CD4-positive, CD25-positive, alpha-beta regulatory T cell (primary cell): ENCODE measurements around the gene SDC4. TPM values are rescaled to one million over a fixed set of nuclear protein-coding genes. Genes with fewer than 3 reads are reported as not detected.
A peak's percentile ranks its signal among the peaks of the same experiment; 100 is the strongest.

Experiments used
- ATAC-seq, 2 donors: fragments of 150-1000 bp; cut with Tn5 transposase; one replicate each; pipeline ENCODE4 v1.10.0; 2021; ENCODE audit warnings: low read depth in 2 of 2, moderate number of reproducible peaks in 2 of 2, moderate library complexity in 1 of 2
- DNase-seq, 3 donors: peaks; one replicate each; pipeline versions ENCODE4 v3.0.0 to v3.0.0-alpha.2; 2012 to 2022; ENCODE audit warnings: mixed read lengths in 1 of 3
- H3K27ac ChIP-seq: one replicate; pipeline ENCODE4 v1.7.0; 2013; ENCODE audit warnings: mild to moderate bottlenecking, low read length; ENCODE audit not compliant: insufficient read depth, poor library complexity, severe bottlenecking
- H3K27me3 ChIP-seq: one replicate; pipeline ENCODE4 v1.7.0; 2013; ENCODE audit warnings: low read length; ENCODE audit not compliant: control insufficient read depth, insufficient read depth
- H3K36me3 ChIP-seq: one replicate; pipeline ENCODE4 v1.7.0; 2013; ENCODE audit warnings: mild to moderate bottlenecking, low read length, moderate library complexity; ENCODE audit not compliant: control insufficient read depth, insufficient read depth
- H3K4me1 ChIP-seq: 2 replicates; pipeline ENCODE4 v1.7.0; 2013; ENCODE audit warnings: mild to moderate bottlenecking, low read length; ENCODE audit not compliant: insufficient read depth, control insufficient read depth, poor library complexity, severe bottlenecking
- H3K4me3 ChIP-seq: one replicate; pipeline ENCODE4 v1.7.0; 2013; ENCODE audit warnings: low read depth, mild to moderate bottlenecking, low read length, moderate library complexity
- H3K9me3 ChIP-seq, 2 experiments: 1 replicate in 1 of 2; 2 replicates in 1 of 2; pipeline ENCODE4 v1.7.0; 2013; ENCODE audit warnings: low read length in 2 of 2, mild to moderate bottlenecking in 1 of 2, moderate library complexity in 1 of 2; ENCODE audit not compliant: control insufficient read depth in 2 of 2
- H3K27ac Mint-ChIP-seq, 3 donors: one replicate each; pipeline ENCODE4 v1.8.0; 2020 to 2022; ENCODE audit warnings: mild to moderate bottlenecking in 3 of 3, mixed read lengths in 3 of 3, moderate library complexity in 2 of 3
- H3K27me3 Mint-ChIP-seq: one replicate; pipeline ENCODE4 v1.8.0; 2022; ENCODE audit warnings: mild to moderate bottlenecking, mixed read lengths
- H3K36me3 Mint-ChIP-seq: one replicate; pipeline ENCODE4 v1.8.0; 2020; ENCODE audit warnings: mixed read lengths
- H3K4me1 Mint-ChIP-seq, 4 donors: one replicate each; pipeline ENCODE4 v1.8.0; 2020 to 2022; ENCODE audit warnings: mixed read lengths in 4 of 4, mild to moderate bottlenecking in 1 of 4
- H3K4me3 Mint-ChIP-seq, 4 donors: one replicate each; pipeline ENCODE4 v1.8.0; 2020 to 2022; ENCODE audit warnings: mild to moderate bottlenecking in 4 of 4, mixed read lengths in 4 of 4, moderate library complexity in 3 of 4
- H3K9me3 Mint-ChIP-seq, 7 donors: one replicate each; pipeline ENCODE4 v1.8.0; 2020 to 2022; ENCODE audit warnings: mixed read lengths in 7 of 7, mild to moderate bottlenecking in 3 of 7, moderate library complexity in 2 of 7
- polyA plus RNA-seq, 4 donors: library from polyadenylated mRNA; unstranded; fragments of 300-500 nt; fragmentation: Illumina TruSeq; gene quantifications; one replicate each; pipeline ENCODE4 v1.2.3, GENCODE V29; 2021
- total RNA-seq: library from RNA; stranded (reverse); gene quantifications from one replicate; pipeline ENCODE4 v1.2.3, GENCODE V29; 2022

Gene SDC4
- total and polyA plus RNA-seq, 5 donors from 2014 or later: 2.2 to 8.2 (median 4.1) TPM

GRCh38 chr20:45305262-45305661 is 43.0 kb downstream of the SDC4 start:
- H3K27me3 ChIP-seq: no peaks in the 10 kb centered on the region
- no peaks in the 10 kb centered on the region for H3K36me3 ChIP-seq
- no peak overlapping the region for H3K27ac ChIP-seq
- Mint-ChIP-seq H3K4me1 (peaks cover 4 to 12% (median 6%) of the 10 kb centered on the region in 4 donors), H3K9me3 (peaks cover 0 to 2% (median 0%) of the 10 kb centered on the region in 7 donors), H3K27me3 (peaks cover 33% of the 10 kb centered on the region), H3K27ac (no peak overlapping the region), H3K4me3 (no peak overlapping the region), H3K36me3 (peaks cover 4% of the 10 kb centered on the region)
- no peak overlapping the region for H3K4me3 ChIP-seq
- DNase-seq: no peak
- H3K4me1 ChIP-seq: no peaks in the 10 kb centered on the region
- no peak for ATAC-seq
- H3K9me3 ChIP-seq: no peaks in the 10 kb centered on the region

- Mint-ChIP-seq H3K27ac (no peak overlapping the region), H3K4me3 (no peak overlapping the region), H3K4me1 (peaks cover 4 to 12% (median 6%) of the 10 kb centered on the region in 4 donors), H3K27me3 (peaks cover 28% of the 10 kb centered on the region), H3K36me3 (no peaks in the 10 kb centered on the region), H3K9me3 (no peaks in the 10 kb centered on the region)
- no peaks in the 10 kb centered on the region for H3K9me3 ChIP-seq
- no peak for ATAC-seq
- no peak overlapping the region for H3K27ac ChIP-seq
- H3K27me3 ChIP-seq: no peaks in the 10 kb centered on the region
- H3K4me1 ChIP-seq: no peaks in the 10 kb centered on the region
- DNase-seq: no peak
- H3K4me3 ChIP-seq: no peak overlapping the region
- no peaks in the 10 kb centered on the region for H3K36me3 ChIP-seq
Observed at GRCh38 chr20:45304464-45304999, 43.7 kb downstream of the SDC4 start.

GRCh38 chr20:45303586-45304463 is 44.4 kb downstream of the SDC4 start:
- Mint-ChIP-seq H3K27ac (no peak overlapping the region), H3K36me3 (no peaks in the 10 kb centered on the region), H3K9me3 (no peaks in the 10 kb centered on the region), H3K4me1 (peaks cover 4 to 12% (median 6%) of the 10 kb centered on the region in 4 donors), H3K4me3 (no peak overlapping the region), H3K27me3 (peaks cover 21% of the 10 kb centered on the region)
- Histone ChIP-seq H3K27me3 (no peaks in the 10 kb centered on the region), H3K36me3 (no peaks in the 10 kb centered on the region), H3K4me1 (no peaks in the 10 kb centered on the region), H3K9me3 (no peaks in the 10 kb centered on the region), H3K27ac (no peak overlapping the region), H3K4me3 (no peak overlapping the region)
- ATAC-seq (no peak), DNase-seq (no peak)

- Mint-ChIP-seq H3K4me3 (no peak overlapping the region), H3K4me1 (peaks cover 2 to 12% (median 6%) of the 10 kb centered on the region in 4 donors), H3K27ac (peak overlapping the region in 1 of 3 donors; percentile 5), H3K9me3 (peaks cover 0 to 1% (median 0%) of the 10 kb centered on the region in 7 donors), H3K27me3 (peaks cover 17% of the 10 kb centered on the region), H3K36me3 (no peaks in the 10 kb centered on the region)
- Histone ChIP-seq H3K4me3 (no peak overlapping the region), H3K36me3 (no peaks in the 10 kb centered on the region), H3K27ac (no peak overlapping the region), H3K9me3 (no peaks in the 10 kb centered on the region), H3K4me1 (no peaks in the 10 kb centered on the region), H3K27me3 (no peaks in the 10 kb centered on the region)
- DNase-seq (no peak), ATAC-seq (no peak)
Observed at GRCh38 chr20:45301824-45302271, 46.4 kb downstream of the SDC4 start.

GRCh38 chr20:45300961-45301360 is 47.3 kb downstream of the SDC4 start:
- H3K27ac Mint-ChIP-seq: no peak overlapping the region
- H3K9me3 Mint-ChIP-seq: peaks cover 0 to 1% (median 0%) of the 10 kb centered on the region in 7 donors
- ATAC-seq (peak in 1 of 2 donors; percentile 48), DNase-seq (peak in 1 of 3 donors; percentile 58)
- Histone ChIP-seq H3K4me3 (no peak overlapping the region), H3K4me1 (no peaks in the 10 kb centered on the region), H3K27ac (no peak overlapping the region), H3K36me3 (no peaks in the 10 kb centered on the region), H3K9me3 (no peaks in the 10 kb centered on the region), H3K27me3 (no peaks in the 10 kb centered on the region)
- H3K4me1 Mint-ChIP-seq: peaks cover 2 to 12% (median 6%) of the 10 kb centered on the region in 4 donors
- H3K4me3 Mint-ChIP-seq: no peak overlapping the region
- H3K36me3 Mint-ChIP-seq: no peaks in the 10 kb centered on the region
- H3K27me3 Mint-ChIP-seq: peaks cover 14% of the 10 kb centered on the region

GRCh38 chr20:45299786-45300185 is 48.4 kb downstream of the SDC4 start:
- H3K27me3 Mint-ChIP-seq: peaks cover 5% of the 10 kb centered on the region
- no peak for ATAC-seq
- H3K27ac Mint-ChIP-seq: no peak overlapping the region
- H3K27ac ChIP-seq: no peak overlapping the region
- no peaks in the 10 kb centered on the region for H3K36me3 ChIP-seq
- peaks cover 0 to 1% (median 0%) of the 10 kb centered on the region in 7 donors for H3K9me3 Mint-ChIP-seq
- H3K4me1 Mint-ChIP-seq: peaks cover 2 to 12% (median 6%) of the 10 kb centered on the region in 4 donors
- no peak for DNase-seq
- H3K27me3 ChIP-seq: peaks cover 2% of the 10 kb centered on the region
- H3K36me3 Mint-ChIP-seq: no peaks in the 10 kb centered on the region
- no peaks in the 10 kb centered on the region for H3K9me3 ChIP-seq
- H3K4me1 ChIP-seq: no peaks in the 10 kb centered on the region
- no peak overlapping the region for H3K4me3 ChIP-seq
- no peak overlapping the region for H3K4me3 Mint-ChIP-seq

- H3K4me3 ChIP-seq: no peak overlapping the region
- Mint-ChIP-seq H3K4me3 (no peak overlapping the region), H3K36me3 (no peaks in the 10 kb centered on the region), H3K4me1 (peaks cover 5 to 11% (median 7%) of the 10 kb centered on the region in 4 donors), H3K9me3 (peaks cover 0 to 1% (median 0%) of the 10 kb centered on the region in 7 donors), H3K27ac (no peak overlapping the region), H3K27me3 (peaks cover 13% of the 10 kb centered on the region)
- DNase-seq: no peak
- peaks cover 4% of the 10 kb centered on the region for H3K27me3 ChIP-seq
- ATAC-seq: no peak
- H3K9me3 ChIP-seq: no peaks in the 10 kb centered on the region
- H3K27ac ChIP-seq: no peak overlapping the region
- no peaks in the 10 kb centered on the region for H3K36me3 ChIP-seq
- H3K4me1 ChIP-seq: peaks cover 12% of the 10 kb centered on the region
Observed at GRCh38 chr20:45297786-45298497, 50.3 kb downstream of the SDC4 start.
